ENCODE measurements around the gene COMMD1.

Gene COMMD1

GRCh38 chr2:61943251-61943650 is 37.8 kb downstream of the COMMD1 start (continued):
- TF ChIP-seq ZBTB44 (tag by site-specific recombination; IDR thresholded peaks at IDR 0.05) = no peak
- TF ChIP-seq ZNF202 (tag by site-specific recombination; IDR thresholded peaks at IDR 0.05; ENCODE audit: borderline replicate concordance) = no peak
- no peak for TF ChIP-seq ZNF791 (tag by site-specific recombination; IDR thresholded peaks at IDR 0.05)
- no peak for TF ChIP-seq OVOL3 (tag by site-specific recombination; IDR thresholded peaks at IDR 0.05)
- no peak for TF ChIP-seq ZNF768 (tag by site-specific recombination; IDR thresholded peaks at IDR 0.05)
- TF ChIP-seq ZSCAN16 (tag by site-specific recombination; IDR thresholded peaks at IDR 0.05) = no peak

- no peak for TF ChIP-seq ZNF2 (tag by site-specific recombination; IDR thresholded peaks at IDR 0.05)
- peak; percentile 45 for TF ChIP-seq PRDM6 (tag by site-specific recombination; IDR thresholded peaks at IDR 0.05)
- H3K36me3 ChIP-seq (ENCODE audit: control insufficient read depth in 2 of 2, insufficient read depth in 1 of 2, low read length in 2 of 2) = no peaks in the 10 kb centered on the region
- peaks cover 14% of the 10 kb centered on the region for H3K4me1 ChIP-seq (ENCODE audit: control insufficient read depth, insufficient read depth, low read length)
- no peak overlapping the region for H3K27ac ChIP-seq (ENCODE audit: extremely low read depth, low read depth, low read length)
- no peak overlapping the region for H3K4me3 ChIP-seq (ENCODE audit: low read depth, low read length)
- CTCF ChIA-PET = no interaction called here
- POLR2A ChIA-PET = no interaction called here
- H3K9me3 ChIP-seq (ENCODE audit: control insufficient read depth, insufficient read depth, low read depth, low read length) = no peaks in the 10 kb centered on the region
Observed at GRCh38 chr2:61946666-61947065, 41.2 kb downstream of the COMMD1 start.

GRCh38 chr2:61948661-61949457 is 43.4 kb downstream of the COMMD1 start:
- no peak overlapping the region for H3K4me3 ChIP-seq (ENCODE audit: low read depth, low read length)
- H3K27ac ChIP-seq (ENCODE audit: extremely low read depth, low read depth, low read length) = no peak overlapping the region; the same call in 1 of the 2 replicates
- ChIA-PET CTCF (interaction anchor here (0.6 to 1.3 kb wide), 2 partner anchors 16 to 1483 kb away, joined by 3 to 5 read pairs; no protein-coding TSS in a partner anchor), POLR2A (interaction anchor here (0.6 kb wide), 1 partner anchor 357 kb away, joined by 7 read pairs; no protein-coding TSS in a partner anchor)
- H3K9me3 ChIP-seq (ENCODE audit: control insufficient read depth, insufficient read depth, low read depth, low read length) = no peaks in the 10 kb centered on the region
- no peaks in the 10 kb centered on the region for H3K36me3 ChIP-seq (ENCODE audit: control insufficient read depth in 2 of 2, insufficient read depth in 1 of 2, low read length in 2 of 2)
- peaks cover 14% of the 10 kb centered on the region for H3K4me1 ChIP-seq (ENCODE audit: control insufficient read depth, insufficient read depth, low read length)
- no peak for TF ChIP-seq ZNF350 (tag by site-specific recombination; IDR thresholded peaks at IDR 0.05)
- peak; percentile 93 for TF ChIP-seq ZBTB17 (tag by site-specific recombination; IDR thresholded peaks at IDR 0.05)

GRCh38 chr2:61949458-61949713 is 43.9 kb downstream of the COMMD1 start:
- Histone ChIP-seq H3K4me3 (ENCODE audit: low read depth, low read length) (no peak overlapping the region), H3K36me3 (ENCODE audit: control insufficient read depth in 2 of 2, insufficient read depth in 1 of 2, low read length in 2 of 2) (no peaks in the 10 kb centered on the region), H3K9me3 (ENCODE audit: control insufficient read depth, insufficient read depth, low read depth, low read length) (no peaks in the 10 kb centered on the region), H3K4me1 (ENCODE audit: control insufficient read depth, insufficient read depth, low read length) (peaks cover 14% of the 10 kb centered on the region), H3K27ac (ENCODE audit: extremely low read depth, low read depth, low read length) (no peak overlapping the region; the same call in 1 of the 2 replicates)
- ChIA-PET CTCF (interaction anchor here (0.6 kb wide), 1 partner anchor 1482 kb away, joined by 5 read pairs; no protein-coding TSS in a partner anchor), POLR2A (no interaction called here)
- TF ChIP-seq HOXA7 (CRISPR knock-in tag; IDR thresholded peaks at IDR 0.05; ENCODE audit: borderline replicate concordance) (no peak), BCL6B (tag by site-specific recombination; IDR thresholded peaks at IDR 0.05) (no peak), ZBTB17 (tag by site-specific recombination; IDR thresholded peaks at IDR 0.05) (peak; percentile 87)
